A673 (cell line): ENCODE measurements around the gene HES7.

ENCODE experiments used
- CTCF ChIP-seq: fragments of 300-800, 200-600 bp; sonication (generic); conservative IDR thresholded peaks from 2 replicates; pipeline ENCODE4 v1.5.1; 2017; ENCODE audit warnings: low read depth, mild to moderate bottlenecking, antibody characterized with exemption, low read length, moderate library complexity, mixed read lengths
- EZH2 ChIP-seq: fragments of 200-600 bp; sonication (generic); IDR thresholded peaks from 2 replicates; pipeline ENCODE4 v1.6.1; 2017; ENCODE audit warnings: borderline replicate concordance, low read depth, mild to moderate bottlenecking, mixed read lengths, antibody characterized with exemption, low read length; ENCODE audit not compliant: poor library complexity, severe bottlenecking

DNA sequence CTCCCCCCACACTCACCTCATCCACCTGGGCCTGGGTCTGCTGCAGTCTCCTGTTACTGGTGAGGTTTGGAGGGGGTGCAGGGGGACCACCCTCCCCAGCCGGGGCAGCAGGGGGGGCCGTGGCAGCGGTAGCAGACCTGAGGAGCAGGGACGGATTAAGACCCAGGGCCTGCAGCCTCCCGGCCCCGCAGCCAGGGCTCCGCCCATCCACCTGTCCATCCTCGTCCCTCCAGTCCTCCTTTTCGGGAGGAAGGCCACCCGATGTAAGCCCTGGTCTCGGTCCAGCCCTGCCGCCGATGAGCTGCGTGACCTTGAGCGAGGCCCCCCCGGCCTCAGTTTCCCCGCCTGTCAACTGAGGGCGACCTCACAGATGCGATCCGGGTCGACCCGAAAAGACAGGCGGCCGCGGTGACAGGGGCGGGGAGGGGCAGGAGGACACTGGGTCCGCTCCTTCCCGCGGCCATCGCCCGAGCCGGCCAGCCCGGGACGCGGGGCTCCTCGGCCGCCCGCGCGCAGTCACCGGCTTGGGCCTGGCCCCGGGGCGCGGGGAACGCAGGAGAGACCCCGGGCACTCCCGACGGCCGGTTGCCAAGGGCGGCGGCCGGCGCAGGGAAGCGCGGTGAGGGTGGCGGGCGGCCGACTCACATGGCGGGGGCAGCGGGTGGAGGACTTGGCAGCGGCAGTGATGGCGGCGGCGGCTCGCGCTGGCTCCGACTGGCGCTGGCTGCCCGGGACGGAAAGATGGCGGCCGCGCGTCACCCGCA, 38.5 kb upstream of the HES7 start, which contains the start of gene VAMP2:
- TF ChIP-seq CTCF: no peak
- no peak for TF ChIP-seq EZH2
